Right lobe of liver (tissue), 4 donors: ENCODE results near the gene CUL1.

ENCODE experiments used
- POLR2A ChIP-seq: fragments of 450-650 bp; IDR thresholded peaks from one replicate; pipeline ENCODE4 v1.6.1; 2017; ENCODE audit warnings: antibody characterized with exemption, mild to moderate bottlenecking
- TF ChIP-seq, protein P1 (sequence below), 4 donors: fragments of 200-600 bp in 3 of 4; fragments of 450-650 bp in 1 of 4; IDR thresholded peaks; one replicate each; pipeline versions ENCODE4 v1.5.1 to v1.8.0; 2016 to 2022; ENCODE audit warnings: antibody characterized with exemption in 4 of 4, mild to moderate bottlenecking in 2 of 4
- donor health status: DM: no; HTN: no; CAD: no.
- donor health status: DM: no; HTN: no; CAD: no.
- donor health status: DM: no; HTN: yes; CAD: no.

DNA sequence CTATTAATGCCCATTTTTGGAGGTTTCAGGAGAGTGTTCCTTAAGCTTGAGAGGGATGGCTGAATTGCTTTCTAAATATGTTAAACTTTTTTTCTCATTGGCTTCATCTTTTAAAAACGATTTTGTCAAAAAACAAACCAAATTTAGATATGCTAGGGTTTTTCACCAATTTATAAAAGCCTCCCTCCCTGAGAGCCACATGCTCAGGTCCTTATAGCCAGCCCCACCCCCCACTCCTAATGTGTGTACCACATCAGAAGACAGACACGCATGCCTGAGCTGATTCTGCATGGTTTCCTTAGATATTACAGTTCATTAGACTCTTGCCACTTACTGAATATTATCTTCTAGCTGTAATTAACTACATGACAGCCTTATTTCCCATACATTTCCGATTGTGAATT is 2.0 kb downstream of the CUL1 start:
- TF ChIP-seq, protein P1, sequence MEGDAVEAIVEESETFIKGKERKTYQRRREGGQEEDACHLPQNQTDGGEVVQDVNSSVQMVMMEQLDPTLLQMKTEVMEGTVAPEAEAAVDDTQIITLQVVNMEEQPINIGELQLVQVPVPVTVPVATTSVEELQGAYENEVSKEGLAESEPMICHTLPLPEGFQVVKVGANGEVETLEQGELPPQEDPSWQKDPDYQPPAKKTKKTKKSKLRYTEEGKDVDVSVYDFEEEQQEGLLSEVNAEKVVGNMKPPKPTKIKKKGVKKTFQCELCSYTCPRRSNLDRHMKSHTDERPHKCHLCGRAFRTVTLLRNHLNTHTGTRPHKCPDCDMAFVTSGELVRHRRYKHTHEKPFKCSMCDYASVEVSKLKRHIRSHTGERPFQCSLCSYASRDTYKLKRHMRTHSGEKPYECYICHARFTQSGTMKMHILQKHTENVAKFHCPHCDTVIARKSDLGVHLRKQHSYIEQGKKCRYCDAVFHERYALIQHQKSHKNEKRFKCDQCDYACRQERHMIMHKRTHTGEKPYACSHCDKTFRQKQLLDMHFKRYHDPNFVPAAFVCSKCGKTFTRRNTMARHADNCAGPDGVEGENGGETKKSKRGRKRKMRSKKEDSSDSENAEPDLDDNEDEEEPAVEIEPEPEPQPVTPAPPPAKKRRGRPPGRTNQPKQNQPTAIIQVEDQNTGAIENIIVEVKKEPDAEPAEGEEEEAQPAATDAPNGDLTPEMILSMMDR (IDR thresholded peaks at IDR 0.05), result no peak
- TF ChIP-seq POLR2A, result no peak
